H1 (cell line): Measurements from ENCODE around the gene CLN6. TPM values are rescaled to one million over a fixed set of nuclear protein-coding genes. Genes with fewer than 3 reads are reported as not detected.

Source experiments
- CTCF ChIA-PET: fragments of 300-600 bp; sonication (Branson Sonifier 250); formaldehyde crosslinking; loops from one replicate; lab custom pipeline; 2021; ENCODE audit not compliant: partially characterized antibody; lab: Charles Lee
- POLR2A ChIA-PET: fragments of 300-600 bp; sonication (Branson Sonifier 250); formaldehyde crosslinking; loops from one replicate; lab custom pipeline; 2021; ENCODE audit warnings: inconsistent platforms; ENCODE audit not compliant: partially characterized antibody; lab: Charles Lee
- DNase-seq, 2 experiments: peaks; one replicate each; pipeline versions ENCODE4 v3.0.0 to v3.0.0-alpha.2; 2010 to 2022; ENCODE audit warnings: low spot score in 2 of 2, low read depth in 1 of 2, mixed read lengths in 1 of 2
- FAIRE-seq: peaks from 2 replicates; lab custom pipeline; 2011; peaks lifted over from hg19 to GRCh38; lab: Jason Lieb, UNC
- H2AFZ ChIP-seq: 2 replicates; pipeline ENCODE4 v1.8.1; 2012; ENCODE audit warnings: low read length, inconsistent platforms
- H2AK5ac ChIP-seq: 2 replicates; pipeline ENCODE4 v1.6.1; 2013; ENCODE audit warnings: low read depth, low read length
- H2BK120ac ChIP-seq: replicated peaks from 2 replicates; pipeline ENCODE3; 2013; ENCODE audit warnings: low read depth, low read length, inconsistent platforms
- H2BK12ac ChIP-seq: 2 replicates; pipeline ENCODE4 v1.6.1; 2013; ENCODE audit warnings: low read depth, low read length
- H2BK15ac ChIP-seq: 2 replicates; pipeline ENCODE4 v1.6.1; 2013; ENCODE audit warnings: low read length
- H2BK20ac ChIP-seq: 2 replicates; pipeline ENCODE4 v1.6.1; 2013; ENCODE audit warnings: low read length
- H2BK5ac ChIP-seq: 2 replicates; pipeline ENCODE4 v1.6.1; 2013; ENCODE audit warnings: low read depth, low read length
- H3K14ac ChIP-seq: 2 replicates; pipeline ENCODE4 v1.6.1; 2013; ENCODE audit warnings: inconsistent platforms; ENCODE audit not compliant: insufficient read length
- H3K18ac ChIP-seq: 2 replicates; pipeline ENCODE4 v1.6.1; 2013; ENCODE audit warnings: low read length; ENCODE audit errors: extremely low read depth
- H3K23ac ChIP-seq: 2 replicates; pipeline ENCODE4 v1.6.1; 2013; ENCODE audit warnings: inconsistent platforms; ENCODE audit not compliant: insufficient read length
- H3K23me2 ChIP-seq: 2 replicates; pipeline ENCODE4 v1.6.1; 2013; ENCODE audit warnings: low read depth, low read length
- H3K27ac ChIP-seq: 2 replicates; pipeline ENCODE4 v1.6.1; 2011; ENCODE audit warnings: low read depth, low read length, inconsistent platforms
- H3K27me3 ChIP-seq, 4 experiments: replicated peaks in 1 of 4; 1 replicate in 1 of 4; 2 replicates in 3 of 4; pipeline versions ENCODE4 v1.6.1 to v1.8.1; 2011 to 2013; ENCODE audit warnings: low read length in 3 of 4, mild to moderate bottlenecking in 3 of 4, inconsistent platforms in 2 of 4, mixed read lengths in 2 of 4, moderate library complexity in 1 of 4; ENCODE audit not compliant: control insufficient read depth in 3 of 4, insufficient read depth in 3 of 4; ENCODE audit errors: extremely low read depth in 1 of 4
- H3K36me3 ChIP-seq, 4 experiments: 2 replicates each; pipeline versions ENCODE4 v1.6.1 to v1.8.1; 2011 to 2013; ENCODE audit warnings: mild to moderate bottlenecking in 4 of 4, low read length in 3 of 4, moderate library complexity in 2 of 4, control low read depth in 1 of 4, inconsistent platforms in 1 of 4; ENCODE audit not compliant: insufficient read depth in 4 of 4, control insufficient read depth in 2 of 4
- H3K4ac ChIP-seq: replicated peaks from 2 replicates; pipeline ENCODE3; 2013; ENCODE audit warnings: low read length, low read depth, mixed read lengths, inconsistent platforms; ENCODE audit not compliant: insufficient read length
- H3K4me1 ChIP-seq, 4 experiments: replicated peaks in 1 of 4; 1 replicate in 1 of 4; 2 replicates in 3 of 4; pipeline versions ENCODE4 v1.6.1 to v1.8.1; 2011 to 2013; ENCODE audit warnings: low read length in 3 of 4, inconsistent platforms in 2 of 4, mixed read lengths in 1 of 4; ENCODE audit not compliant: insufficient read depth in 4 of 4, control insufficient read depth in 3 of 4
- H3K4me2 ChIP-seq, 2 experiments: 2 replicates each; pipeline versions ENCODE4 v1.6.1 to v1.8.1; 2011 to 2013; ENCODE audit warnings: low read depth in 2 of 2, low read length in 2 of 2, control low read depth in 1 of 2, inconsistent platforms in 1 of 2, mild to moderate bottlenecking in 1 of 2; ENCODE audit not compliant: insufficient read depth in 1 of 2
- H3K4me3 ChIP-seq, 4 experiments: fragments of 200-600, 300-600 bp in 1 of 4; sonication (generic), shearing (Covaris generic), sonication (Bioruptor Twin) in 1 of 4; 2 replicates each; pipeline versions ENCODE4 v1.5.1 to v1.8.1; 2011 to 2016; ENCODE audit warnings: low read length in 4 of 4, low read depth in 3 of 4, control low read depth in 2 of 4, inconsistent platforms in 2 of 4, mild to moderate bottlenecking in 2 of 4, mixed read lengths in 1 of 4, moderate library complexity in 1 of 4; ENCODE audit not compliant: insufficient read depth in 2 of 4; ENCODE audit errors: extremely low read depth in 1 of 4
- H3K56ac ChIP-seq: replicated peaks from 2 replicates; pipeline ENCODE3; 2013; ENCODE audit warnings: low read depth, mild to moderate bottlenecking, mixed read lengths, low read length, inconsistent platforms; ENCODE audit not compliant: insufficient read length
- H3K79me1 ChIP-seq: 2 replicates; pipeline ENCODE4 v1.6.1; 2013; ENCODE audit warnings: low read depth, low read length, control low read depth
- H3K79me2 ChIP-seq, 2 experiments: 2 replicates each; pipeline versions ENCODE4 v1.6.1 to v1.8.1; 2012 to 2013; ENCODE audit warnings: low read length in 2 of 2, mild to moderate bottlenecking in 2 of 2, inconsistent platforms in 1 of 2; ENCODE audit not compliant: insufficient read depth in 2 of 2, control insufficient read depth in 1 of 2
- H3K9ac ChIP-seq, 4 experiments: replicated peaks in 1 of 4; 1 replicate in 1 of 4; 2 replicates in 3 of 4; pipeline versions ENCODE4 v1.6.1 to v1.8.1; 2011 to 2013; ENCODE audit warnings: low read depth in 3 of 4, low read length in 3 of 4, control low read depth in 2 of 4, mild to moderate bottlenecking in 2 of 4, moderate library complexity in 2 of 4, inconsistent platforms in 1 of 4; ENCODE audit errors: extremely low read depth in 1 of 4
- H3K9me3 ChIP-seq, 2 experiments: 2 replicates each; pipeline versions ENCODE4 v1.6.1 to v1.8.1; 2012 to 2013; ENCODE audit warnings: mild to moderate bottlenecking in 2 of 2, moderate library complexity in 2 of 2, control low read depth in 1 of 2, inconsistent platforms in 1 of 2, low read depth in 1 of 2, low read length in 1 of 2, mixed read lengths in 1 of 2; ENCODE audit not compliant: insufficient read depth in 2 of 2
- H4K20me1 ChIP-seq, 2 experiments: replicated peaks in 1 of 2; 2 replicates each; pipeline versions ENCODE3 to v1.8.1; 2011 to 2013; ENCODE audit warnings: inconsistent platforms in 2 of 2, low read length in 2 of 2, mild to moderate bottlenecking in 1 of 2; ENCODE audit not compliant: insufficient read depth in 2 of 2, control insufficient read depth in 1 of 2
- H4K5ac ChIP-seq: 2 replicates; pipeline ENCODE4 v1.6.1; 2013; ENCODE audit warnings: low read length, low read depth, mixed read lengths, inconsistent platforms; ENCODE audit not compliant: insufficient read length
- H4K8ac ChIP-seq: 2 replicates; pipeline ENCODE4 v1.8.0; 2013; ENCODE audit warnings: mild to moderate bottlenecking, moderate library complexity, low read length, inconsistent platforms; ENCODE audit not compliant: insufficient read depth; ENCODE audit errors: extremely low read depth
- H4K91ac ChIP-seq: replicated peaks from 2 replicates; pipeline ENCODE3; 2013; ENCODE audit warnings: low read length, mixed read lengths, inconsistent platforms; ENCODE audit not compliant: insufficient read length
- SAP30 ChIP-seq: fragments of 300-600 bp; sonication (generic); IDR thresholded peaks from 2 replicates; pipeline ENCODE4 v1.7.1; 2012; ENCODE audit warnings: low read length, moderate library complexity, mild to moderate bottlenecking, inconsistent platforms; ENCODE audit not compliant: insufficient read depth, insufficient replicate concordance
- TAF7 ChIP-seq: optimal IDR thresholded peaks from 2 replicates; pipeline ENCODE3; 2011; ENCODE audit warnings: low read depth, mild to moderate bottlenecking, inconsistent platforms, low read length, moderate library complexity, borderline replicate concordance
- WGBS, 2 experiments: shearing (Covaris generic) in 1 of 2; methylation state at CpG; one replicate each; pipeline versions ENCODE4 v1.1.6 to v1.1.7; 2013 to 2015; ENCODE audit warnings: low lambda C conversion rate in 2 of 2, mixed read lengths in 2 of 2, inconsistent platforms in 1 of 2, low coverage in 1 of 2, missing lambda C conversion rate in 1 of 2; ENCODE audit not compliant: insufficient replicate concordance in 2 of 2, insufficient coverage in 1 of 2, insufficient read length in 1 of 2; ENCODE audit errors: extremely low coverage in 1 of 2, missing lambda C conversion rate in 1 of 2; 5-methylcytosine and 5-hydroxymethylcytosine counted together
- polyA plus RNA-seq, 7 experiments: library from polyadenylated mRNA; depleted of rRNA in 3 of 7; stranded (reverse) in 5 of 7; unstranded in 2 of 7; fragments of >200 nt in 5 of 7; fragments of 200-250 nt in 2 of 7; gene quantifications; 1 replicate in 5 of 7; 2 replicates in 1 of 7; 4 replicates in 1 of 7; pipeline versions ENCODE4 v1.2.1 to v1.2.3, GENCODE V29; 2011 to 2013; ENCODE audit warnings: missing spikeins in 2 of 7, mixed read lengths in 2 of 7
- total RNA-seq: library from RNA; stranded (reverse); fragmentation: NEBNext Ultra II Directional; extraction: Animal tissue kit (Norgen Biotek cat#: 25700); gene quantifications from 2 replicates; pipeline ENCODE4 v1.2.1, GENCODE V29; 2021

The CLN6 gene
- total and polyA plus RNA-seq, 2 of the 8 experiments (the other 6 are each of a cell fraction or from before 2014, with no cell fraction given), result 60.0 to 137 TPM

DNA sequence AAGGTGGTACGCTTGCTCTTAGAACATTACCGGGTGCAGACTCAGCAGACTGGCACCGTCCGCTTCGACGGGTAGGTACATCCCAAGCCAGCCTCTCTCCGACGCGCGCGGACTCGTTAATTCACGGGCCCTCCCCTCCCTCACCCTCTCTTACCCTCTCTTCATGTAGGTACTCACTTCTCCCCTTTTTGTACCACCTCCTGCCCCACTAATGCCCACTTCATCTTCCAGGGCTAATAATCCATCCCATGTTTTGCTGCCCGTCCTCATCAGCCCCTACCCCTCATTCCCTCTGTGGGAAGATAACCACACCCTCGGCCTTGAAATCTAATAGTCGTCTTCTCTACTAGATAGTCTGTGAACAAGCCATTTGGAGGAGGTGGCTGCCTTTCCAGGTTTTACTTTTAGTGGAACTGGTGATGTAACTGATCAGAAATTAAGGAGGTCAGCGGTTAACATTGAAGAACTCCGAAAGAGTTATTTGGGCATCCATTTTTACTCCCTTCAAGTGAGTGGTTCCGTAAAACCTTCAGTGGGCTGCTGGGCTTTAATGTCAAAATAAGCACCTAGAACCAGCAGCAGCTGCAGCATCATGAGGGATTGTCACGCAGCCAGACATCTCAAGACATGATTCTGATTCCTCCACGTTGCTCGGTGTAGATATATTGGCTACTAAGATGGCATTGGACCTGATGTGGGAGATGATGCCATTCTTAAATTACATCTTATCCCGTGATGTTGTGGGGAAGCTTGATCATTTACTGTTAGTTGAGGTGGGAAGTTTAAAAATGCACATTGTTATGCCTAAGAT, 49.3 kb upstream of the CLN6 start:
- H3K27ac ChIP-seq, result peak overlapping the region; percentile 94
- H2BK120ac ChIP-seq, result no peak overlapping the region
- no peak for FAIRE-seq
- H3K27me3 ChIP-seq, result no peaks in the 10 kb centered on the region
- peak overlapping the region; percentile 89 to 97 (median 94) for H3K9ac ChIP-seq
- no peaks in the 10 kb centered on the region; the same call in 1 of the 2 replicates for H3K79me1 ChIP-seq
- H2BK15ac ChIP-seq, result 0 out of 2 replicates have a peak overlapping the region, but pooled peaks have one; percentile 66
- ChIA-PET POLR2A (interaction anchor here (0.6 to 5.5 kb wide), 18 partner anchors 11 to 720 kb away, joined by 3 to 50 read pairs (median 5); partner anchors contain the start of gene CLN6), CTCF (interaction anchor here (0.9 to 10.1 kb wide), 3 partner anchors 25 to 28 kb away, joined by 4 to 72 read pairs (median 4); no protein-coding TSS in a partner anchor)
- H3K23ac ChIP-seq, result no peak overlapping the region
- WGBS, 2 experiments, result 12% methylated on average over 23 of the region's 23 CpGs; no CpG with 5 or more reads in 1 of the 2 experiments
- H3K4ac ChIP-seq, result no peak overlapping the region
- peaks cover 0 to under 1% (median under 1%) of the 10 kb centered on the region in 4 experiments; a peak in 2 of 8 replicates for H3K36me3 ChIP-seq
- no peak for DNase-seq
- peak overlapping the region; percentile 79 for H4K91ac ChIP-seq
- H3K9me3 ChIP-seq, result no peaks in the 10 kb centered on the region
- peaks cover 20 to 21% of the 10 kb centered on the region in 2 experiments for H4K20me1 ChIP-seq
- H3K14ac ChIP-seq, result no peak overlapping the region
- H4K8ac ChIP-seq, result peak overlapping the region; percentile 99; the same call in 1 of the 2 replicates
- no peak overlapping the region for H2BK20ac ChIP-seq
- H3K79me2 ChIP-seq, result peaks cover 23 to 56% of the 10 kb centered on the region in 2 experiments
- peak overlapping the region; percentile 47; the same call in 1 of the 2 replicates for H2AK5ac ChIP-seq
- H3K4me2 ChIP-seq, result peak overlapping the region; percentile 86 to 95
- H2BK5ac ChIP-seq, result peak overlapping the region; percentile 97
- peaks cover 5 to 18% (median 13%) of the 10 kb centered on the region in 4 experiments; a peak in 6 of 7 replicates for H3K4me1 ChIP-seq
- peak overlapping the region; percentile 64 for H4K5ac ChIP-seq
- H3K56ac ChIP-seq, result peak overlapping the region; percentile 66
- no peak overlapping the region for H2BK12ac ChIP-seq
- no peak for TF ChIP-seq TAF7
- TF ChIP-seq SAP30, result peak; percentile 73
- 0 out of 2 replicates have a peak overlapping the region, but pooled peaks have one; percentile 81 for H3K18ac ChIP-seq
- H3K4me3 ChIP-seq, result peak overlapping the region; percentile 78 to 99 (median 89)
- no peak overlapping the region for H2AFZ ChIP-seq
- peaks cover 13% of the 10 kb centered on the region for H3K23me2 ChIP-seq
